H9 (cell line): Measurements from ENCODE around the gene SERPINA5. TPM values are rescaled to one million over a fixed set of nuclear protein-coding genes. Genes with fewer than 3 reads are reported as not detected.

Experiments
- DNase-seq: peaks from one replicate; pipeline ENCODE4 v3.0.0-alpha.2; 2017
- H2AFZ ChIP-seq: one replicate; pipeline ENCODE4 v1.6.1; 2013; ENCODE audit warnings: mild to moderate bottlenecking, low read length, control low read depth, moderate library complexity
- H2AK5ac ChIP-seq: 2 replicates; pipeline ENCODE4 v1.6.1; 2013; ENCODE audit warnings: low read length, control low read depth, mixed read lengths; ENCODE audit not compliant: insufficient read length
- H2BK120ac ChIP-seq: one replicate; pipeline ENCODE4 v1.6.1; 2013; ENCODE audit warnings: low read depth, mild to moderate bottlenecking, low read length, control low read depth, inconsistent platforms; ENCODE audit not compliant: poor library complexity, severe bottlenecking
- H2BK12ac ChIP-seq: 2 replicates; pipeline ENCODE4 v1.6.1; 2013; ENCODE audit warnings: low read length, control low read depth, mixed read lengths, low read depth; ENCODE audit not compliant: insufficient read length
- H2BK15ac ChIP-seq: 2 replicates; pipeline ENCODE4 v1.6.1; 2013; ENCODE audit warnings: low read depth, low read length, control low read depth
- H2BK20ac ChIP-seq: one replicate; pipeline ENCODE4 v1.6.1; 2013; ENCODE audit warnings: low read depth, mild to moderate bottlenecking, low read length, control low read depth, inconsistent platforms; ENCODE audit not compliant: poor library complexity, severe bottlenecking
- H2BK5ac ChIP-seq: 2 replicates; pipeline ENCODE4 v1.6.1; 2013; ENCODE audit warnings: low read length, control low read depth, mixed read lengths; ENCODE audit not compliant: insufficient read length
- H3K14ac ChIP-seq: 2 replicates; pipeline ENCODE4 v1.6.1; 2013; ENCODE audit warnings: low read length, control low read depth; ENCODE audit not compliant: insufficient read depth
- H3K18ac ChIP-seq: 2 replicates; pipeline ENCODE4 v1.6.1; 2013; ENCODE audit warnings: low read depth, mild to moderate bottlenecking, mixed read lengths, low read length, control low read depth; ENCODE audit not compliant: insufficient read length
- H3K23ac ChIP-seq: 2 replicates; pipeline ENCODE4 v1.6.1; 2013; ENCODE audit warnings: low read length, control low read depth, mixed read lengths, low read depth; ENCODE audit not compliant: insufficient read length
- H3K23me2 ChIP-seq: 2 replicates; pipeline ENCODE4 v1.6.1; 2013; ENCODE audit warnings: low read depth, mild to moderate bottlenecking, mixed read lengths, low read length, control low read depth; ENCODE audit not compliant: insufficient read length, poor library complexity, severe bottlenecking
- H3K27ac ChIP-seq: 2 replicates; pipeline ENCODE4 v1.5.1; 2013; ENCODE audit warnings: low read length, control low read depth, mixed read lengths, low read depth; ENCODE audit not compliant: insufficient read length
- H3K27me3 ChIP-seq: 2 replicates; pipeline ENCODE4 v1.6.1; 2013; ENCODE audit warnings: low read length, control low read depth, inconsistent platforms; ENCODE audit not compliant: insufficient read depth
- H3K4ac ChIP-seq: 2 replicates; pipeline ENCODE4 v1.6.1; 2013; ENCODE audit warnings: low read depth, mild to moderate bottlenecking, control low read depth, inconsistent platforms, low read length, moderate library complexity
- H3K4me1 ChIP-seq: 2 replicates; pipeline ENCODE4 v1.6.1; 2013; ENCODE audit warnings: low read length, control low read depth, inconsistent platforms; ENCODE audit not compliant: insufficient read depth
- H3K4me2 ChIP-seq: 2 replicates; pipeline ENCODE4 v1.6.1; 2013; ENCODE audit warnings: low read length, control low read depth, mixed read lengths; ENCODE audit not compliant: insufficient read length, insufficient read depth
- H3K56ac ChIP-seq: 2 replicates; pipeline ENCODE4 v1.6.1; 2013; ENCODE audit warnings: low read depth, mild to moderate bottlenecking, mixed read lengths, low read length, control low read depth; ENCODE audit not compliant: insufficient read length
- H3K79me1 ChIP-seq: 2 replicates; pipeline ENCODE4 v1.6.1; 2013; ENCODE audit warnings: low read depth, mild to moderate bottlenecking, moderate library complexity, low read length, control low read depth, inconsistent platforms; ENCODE audit not compliant: insufficient read depth, poor library complexity, severe bottlenecking
- H3K79me2 ChIP-seq: 2 replicates; pipeline ENCODE4 v1.6.1; 2013; ENCODE audit warnings: low read length, control low read depth, inconsistent platforms; ENCODE audit not compliant: insufficient read depth
- H3K9ac ChIP-seq: 2 replicates; pipeline ENCODE4 v1.6.1; 2013; ENCODE audit warnings: low read length, control low read depth, mixed read lengths; ENCODE audit not compliant: insufficient read length; ENCODE audit errors: extremely low read depth
- H3K9me3 ChIP-seq: one replicate; pipeline ENCODE4 v1.6.1; 2013; ENCODE audit warnings: low read depth, low read length, inconsistent platforms; ENCODE audit not compliant: control insufficient read depth
- H3T11ph ChIP-seq: one replicate; pipeline ENCODE4 v1.6.1; 2013; ENCODE audit warnings: mild to moderate bottlenecking, low read length, control low read depth, inconsistent platforms
- H4K20me1 ChIP-seq: one replicate; pipeline ENCODE4 v1.6.1; 2013; ENCODE audit not compliant: control insufficient read depth, insufficient read length, insufficient read depth
- H4K5ac ChIP-seq: 2 replicates; pipeline ENCODE4 v1.6.1; 2013; ENCODE audit warnings: low read depth, mild to moderate bottlenecking, mixed read lengths, low read length, control low read depth; ENCODE audit not compliant: insufficient read length
- H4K8ac ChIP-seq: replicated peaks from 2 replicates; pipeline ENCODE4 v1.6.1; 2013; ENCODE audit warnings: low read length, control low read depth, mixed read lengths, low read depth; ENCODE audit not compliant: insufficient read length
- H4K91ac ChIP-seq: 2 replicates; pipeline ENCODE4 v1.6.1; 2013; ENCODE audit warnings: low read depth, mild to moderate bottlenecking, moderate library complexity, mixed read lengths, low read length, control low read depth; ENCODE audit not compliant: insufficient read length
- H3K27ac Mint-ChIP-seq, 3 experiments: 2 replicates in 2 of 3; 3 replicates in 1 of 3; pipeline ENCODE4 v1.8.0; 2020 to 2021; ENCODE audit warnings: mixed read lengths in 3 of 3, mild to moderate bottlenecking in 1 of 3, moderate library complexity in 1 of 3
- H3K27me3 Mint-ChIP-seq: 2 replicates; pipeline ENCODE4 v1.8.0; 2021; ENCODE audit warnings: low read depth, mild to moderate bottlenecking, moderate library complexity, mixed read lengths
- H3K36me3 Mint-ChIP-seq, 3 experiments: 2 replicates in 2 of 3; 3 replicates in 1 of 3; pipeline ENCODE4 v1.8.0; 2020 to 2021; ENCODE audit warnings: low read depth in 3 of 3, mixed read lengths in 3 of 3; ENCODE audit not compliant: insufficient read depth in 1 of 3
- H3K4me1 Mint-ChIP-seq, 2 experiments: 2 replicates each; pipeline ENCODE4 v1.8.0; 2020; ENCODE audit warnings: mixed read lengths in 2 of 2
- H3K4me3 Mint-ChIP-seq, 2 experiments: 2 replicates in 1 of 2; 3 replicates in 1 of 2; pipeline ENCODE4 v1.8.0; 2020 to 2021; ENCODE audit warnings: mild to moderate bottlenecking in 2 of 2, mixed read lengths in 2 of 2, moderate library complexity in 1 of 2
- H3K9me3 Mint-ChIP-seq, 2 experiments: 2 replicates in 1 of 2; 3 replicates in 1 of 2; pipeline ENCODE4 v1.8.0; 2020; ENCODE audit warnings: mild to moderate bottlenecking in 2 of 2, mixed read lengths in 2 of 2, moderate library complexity in 1 of 2
- WGBS: extraction: QIAGEN DNeasy Blood & Tissue Kit; methylation state at CpG from one replicate; pipeline ENCODE4 v1.1.7; 2013; ENCODE audit warnings: missing lambda C conversion rate, low lambda C conversion rate, mixed read lengths; ENCODE audit not compliant: insufficient read length; ENCODE audit errors: extremely low coverage; 5-methylcytosine and 5-hydroxymethylcytosine counted together
- total RNA-seq: library from RNA; stranded (reverse); gene quantifications from 2 replicates; pipeline ENCODE4 v1.2.1, GENCODE V29; 2021
- TF ChIP-seq, protein P1 (sequence below): fragments of 200-600 bp; sonication (generic); conservative IDR thresholded peaks from 3 replicates; pipeline ENCODE4 v1.8.0; 2021; ENCODE audit warnings: antibody characterized with exemption, mild to moderate bottlenecking

The SERPINA5 gene
- total RNA-seq, 1 experiment from 2014 or later: 1.1 TPM

DNA sequence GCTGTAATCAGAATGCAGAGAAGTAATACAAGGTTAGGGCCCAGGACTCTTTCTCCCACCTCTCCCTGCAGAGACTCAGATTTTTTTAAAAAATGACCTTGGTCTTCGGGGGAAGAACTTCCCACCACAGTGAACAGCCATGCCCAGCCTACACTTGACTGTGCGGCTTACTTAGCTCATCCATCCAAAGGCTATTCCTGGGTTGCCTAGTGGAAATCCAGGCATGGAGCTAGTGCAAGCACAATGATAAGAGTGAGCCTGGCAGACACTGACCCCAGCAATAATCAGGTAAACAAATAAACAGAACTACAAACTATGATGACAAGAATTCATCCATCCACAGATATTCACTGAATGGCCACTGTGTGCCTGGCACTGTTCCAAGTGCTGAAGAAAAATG, 14.7 kb downstream of the SERPINA5 start:
- DNase-seq: no peak
- H3T11ph ChIP-seq: no peak overlapping the region
- no peak overlapping the region for H2BK15ac ChIP-seq
- no peak overlapping the region for H3K18ac ChIP-seq
- no peak overlapping the region for H2BK12ac ChIP-seq
- H2AFZ ChIP-seq: no peak overlapping the region
- peaks cover 14 to 16% of the 10 kb centered on the region in 2 experiments for H3K4me1 Mint-ChIP-seq
- no peak overlapping the region for H3K4me3 Mint-ChIP-seq
- no CpG with 5 or more reads among the region's 2 CpGs for WGBS
- no peak overlapping the region for H3K4ac ChIP-seq
- H3K23ac ChIP-seq: no peak overlapping the region
- TF ChIP-seq, protein P1, sequence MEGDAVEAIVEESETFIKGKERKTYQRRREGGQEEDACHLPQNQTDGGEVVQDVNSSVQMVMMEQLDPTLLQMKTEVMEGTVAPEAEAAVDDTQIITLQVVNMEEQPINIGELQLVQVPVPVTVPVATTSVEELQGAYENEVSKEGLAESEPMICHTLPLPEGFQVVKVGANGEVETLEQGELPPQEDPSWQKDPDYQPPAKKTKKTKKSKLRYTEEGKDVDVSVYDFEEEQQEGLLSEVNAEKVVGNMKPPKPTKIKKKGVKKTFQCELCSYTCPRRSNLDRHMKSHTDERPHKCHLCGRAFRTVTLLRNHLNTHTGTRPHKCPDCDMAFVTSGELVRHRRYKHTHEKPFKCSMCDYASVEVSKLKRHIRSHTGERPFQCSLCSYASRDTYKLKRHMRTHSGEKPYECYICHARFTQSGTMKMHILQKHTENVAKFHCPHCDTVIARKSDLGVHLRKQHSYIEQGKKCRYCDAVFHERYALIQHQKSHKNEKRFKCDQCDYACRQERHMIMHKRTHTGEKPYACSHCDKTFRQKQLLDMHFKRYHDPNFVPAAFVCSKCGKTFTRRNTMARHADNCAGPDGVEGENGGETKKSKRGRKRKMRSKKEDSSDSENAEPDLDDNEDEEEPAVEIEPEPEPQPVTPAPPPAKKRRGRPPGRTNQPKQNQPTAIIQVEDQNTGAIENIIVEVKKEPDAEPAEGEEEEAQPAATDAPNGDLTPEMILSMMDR: no peak
- no peaks in the 10 kb centered on the region for H3K79me1 ChIP-seq
- H3K9me3 Mint-ChIP-seq: peaks cover 4 to 5% of the 10 kb centered on the region in 2 experiments; a peak in 4 of 5 replicates
- no peak overlapping the region for H2BK5ac ChIP-seq
- no peaks in the 10 kb centered on the region for H4K20me1 ChIP-seq
- 0 out of 2 replicates have a peak, but pooled peaks cover 2% of the 10 kb centered on the region for H3K4me1 ChIP-seq
- H3K56ac ChIP-seq: no peak overlapping the region
- H4K91ac ChIP-seq: no peak overlapping the region
- no peak overlapping the region for H2BK20ac ChIP-seq
- peaks cover 0 to 6% (median 2%) of the 10 kb centered on the region in 3 experiments; a peak in 4 of 7 replicates for H3K36me3 Mint-ChIP-seq
- no peaks in the 10 kb centered on the region for H3K27me3 ChIP-seq
- H2AK5ac ChIP-seq: no peak overlapping the region
- no peaks in the 10 kb centered on the region for H3K79me2 ChIP-seq
- peaks cover 14% of the 10 kb centered on the region for H3K27me3 Mint-ChIP-seq
- H2BK120ac ChIP-seq: no peak overlapping the region
- no peak overlapping the region for H3K27ac ChIP-seq
- H3K14ac ChIP-seq: no peak overlapping the region
- no peak overlapping the region for H3K9ac ChIP-seq
- H3K23me2 ChIP-seq: no peaks in the 10 kb centered on the region
- H4K5ac ChIP-seq: no peak overlapping the region
- H4K8ac ChIP-seq: no peak overlapping the region
- H3K4me2 ChIP-seq: no peak overlapping the region
- H3K9me3 ChIP-seq: no peaks in the 10 kb centered on the region
- H3K27ac Mint-ChIP-seq: no peak overlapping the region
